HEK293T (cell line): ENCODE measurements around the gene TAS2R41.

Experiments
- ARNT ChIP-seq: fragments of 450-650 bp; IDR thresholded peaks from 2 replicates; pipeline ENCODE4 v1.6.1; 2017; ENCODE audit warnings: mild to moderate bottlenecking
- ELF4 ChIP-seq: fragments of 450-650 bp; IDR thresholded peaks from 2 replicates; pipeline ENCODE4 v1.6.1; 2017; ENCODE audit warnings: antibody characterized with exemption
- FOXK2 ChIP-seq: fragments of 450-650 bp; IDR thresholded peaks from 2 replicates; pipeline ENCODE4 v1.6.1; 2016; ENCODE audit warnings: mild to moderate bottlenecking
- FOXM1 ChIP-seq: fragments of 450-650 bp; IDR thresholded peaks from 2 replicates; pipeline ENCODE4 v1.6.1; 2017; ENCODE audit warnings: mild to moderate bottlenecking, borderline replicate concordance
- NFRKB ChIP-seq: fragments of 450-650 bp; IDR thresholded peaks from 2 replicates; pipeline ENCODE4 v1.6.1; 2016; ENCODE audit warnings: mild to moderate bottlenecking, moderate library complexity
- SP1 ChIP-seq: fragments of 450-650 bp; IDR thresholded peaks from 2 replicates; pipeline ENCODE4 v1.6.1; 2017
- SUZ12 ChIP-seq: fragments of 450-650 bp; IDR thresholded peaks from 2 replicates; pipeline ENCODE4 v1.6.1; 2016; ENCODE audit warnings: mild to moderate bottlenecking
- TARDBP ChIP-seq: fragments of 450-650 bp; IDR thresholded peaks from 2 replicates; pipeline ENCODE4 v1.6.1; 2016
- ZNF384 ChIP-seq: fragments of 450-650 bp; IDR thresholded peaks from 2 replicates; pipeline ENCODE4 v1.6.1; 2016
- TF ChIP-seq, protein P1 (sequence below): fragments of 450-650 bp; IDR thresholded peaks from 2 replicates; pipeline ENCODE4 v1.6.1; 2016

DNA sequence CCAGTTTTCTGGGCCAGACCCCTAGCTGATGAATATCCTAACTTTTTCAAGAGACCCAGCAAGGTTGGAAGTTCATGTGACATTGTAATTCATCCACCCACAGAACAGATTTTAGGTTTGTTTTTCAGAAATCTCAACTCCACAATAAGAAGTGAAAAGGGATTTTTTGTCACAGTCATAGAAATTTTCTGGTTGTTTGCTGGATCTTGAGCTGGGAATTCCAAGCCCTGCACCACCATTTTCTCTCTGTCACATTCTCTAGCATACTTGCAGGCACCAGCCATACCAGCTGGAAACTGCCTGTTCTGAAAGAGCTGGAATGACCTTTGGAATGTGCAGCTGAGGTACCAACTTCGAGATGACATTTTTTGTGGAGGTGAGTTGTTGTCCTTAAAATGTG is 25.9 kb upstream of the TAS2R41 start:
- TF ChIP-seq SP1: no peak
- TF ChIP-seq ARNT: no peak
- TF ChIP-seq FOXM1: no peak
- no peak for TF ChIP-seq FOXK2
- TF ChIP-seq SUZ12: no peak
- no peak for TF ChIP-seq NFRKB
- TF ChIP-seq ELF4: no peak
- no peak for TF ChIP-seq ZNF384
- TF ChIP-seq TARDBP: no peak
- TF ChIP-seq, protein P1, sequence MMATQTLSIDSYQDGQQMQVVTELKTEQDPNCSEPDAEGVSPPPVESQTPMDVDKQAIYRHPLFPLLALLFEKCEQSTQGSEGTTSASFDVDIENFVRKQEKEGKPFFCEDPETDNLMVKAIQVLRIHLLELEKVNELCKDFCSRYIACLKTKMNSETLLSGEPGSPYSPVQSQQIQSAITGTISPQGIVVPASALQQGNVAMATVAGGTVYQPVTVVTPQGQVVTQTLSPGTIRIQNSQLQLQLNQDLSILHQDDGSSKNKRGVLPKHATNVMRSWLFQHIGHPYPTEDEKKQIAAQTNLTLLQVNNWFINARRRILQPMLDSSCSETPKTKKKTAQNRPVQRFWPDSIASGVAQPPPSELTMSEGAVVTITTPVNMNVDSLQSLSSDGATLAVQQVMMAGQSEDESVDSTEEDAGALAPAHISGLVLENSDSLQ: no peak
